Posterior cingulate gyrus (tissue), 11 donors: ENCODE results near the gene RNLS.
A peak's percentile ranks its signal among the peaks of the same experiment; 100 is the strongest.
"Not testable (repeated sequence)": the region's sequence is repeated elsewhere in the genome, so short reads cannot be mapped to it uniquely, and the experiment has no call there.

Experiments used
- DNase-seq, 10 donors: peaks; one replicate each; pipeline versions ENCODE4 v3.0.0 to v3.0.0-alpha.2; 2020 to 2021; ENCODE audit warnings: mixed read lengths in 3 of 10
- intact Hi-C: fragments of 100-400 bp; cut with DNase I; formaldehyde crosslinking; loops from one replicate; pipeline ENCODE4 v1.15.1; 2023

The RNLS gene

GRCh38 chr10:88370713-88371112 is 212.4 kb downstream of the RNLS start:
- DNase-seq: no peak
- intact Hi-C loops: no loop called here

- no peak for DNase-seq
These were observed 216.3 kb downstream of the RNLS start for GRCh38 chr10:88366772-88367171.

DNA sequence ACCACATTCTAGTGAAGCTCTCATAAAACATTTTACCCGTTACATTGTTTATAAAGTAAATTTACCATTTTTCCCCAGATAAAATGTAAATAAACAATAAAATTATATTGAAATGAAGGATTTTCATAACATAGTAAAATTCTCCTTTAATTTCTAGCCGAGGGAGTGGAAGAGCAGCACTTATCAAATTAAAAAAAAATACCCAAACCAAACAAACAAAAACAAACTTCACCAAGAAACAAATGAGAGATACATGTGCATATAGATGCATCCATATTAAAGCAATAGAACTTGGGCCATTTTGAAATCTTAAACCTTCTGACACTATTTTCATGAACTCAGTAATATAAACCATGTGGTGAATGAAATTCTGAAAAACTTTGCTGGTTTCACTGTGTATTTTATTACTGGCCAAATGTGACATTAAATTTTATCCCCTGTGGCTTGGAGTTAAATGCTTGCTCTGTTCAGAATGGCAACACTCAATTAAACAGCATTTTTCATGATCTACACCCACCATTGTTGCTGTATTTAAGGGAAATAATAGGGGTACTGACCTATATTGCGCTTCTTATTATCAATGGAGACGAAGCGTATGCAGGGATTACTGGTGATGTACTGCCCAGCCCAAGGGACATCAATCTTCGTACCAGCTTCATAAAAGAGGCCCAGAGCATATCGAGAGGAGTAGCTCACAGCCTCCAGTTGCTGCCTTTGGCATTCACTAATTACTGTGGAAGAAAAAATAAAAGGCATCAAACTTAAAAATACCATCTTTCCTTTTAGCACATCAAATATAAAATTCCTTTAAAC is 220.9 kb downstream of the RNLS start:
- intact Hi-C loops: no loop called here
- no peak for DNase-seq

More at GRCh38 chr10:88366772-88367171, 216.3 kb downstream of the RNLS start:
- intact Hi-C loops: no loop called here

DNA sequence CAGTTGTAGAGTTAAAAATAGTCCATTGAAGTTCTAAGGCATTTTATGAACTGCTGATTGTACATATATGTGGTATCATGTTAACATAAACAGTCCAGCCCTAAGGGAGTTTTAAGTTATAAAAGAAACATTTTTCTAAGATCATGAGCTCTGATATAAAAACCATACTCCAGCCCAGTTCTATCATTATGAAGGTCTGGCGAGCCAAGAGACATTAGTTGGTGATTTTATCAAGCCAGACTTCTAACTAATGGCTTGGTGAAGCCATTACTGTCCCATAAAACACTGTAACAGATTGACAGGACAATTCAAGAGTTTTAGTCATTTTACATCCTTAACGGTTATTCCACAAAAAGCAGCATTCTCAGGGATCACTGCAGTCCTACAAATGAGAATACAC is 221.6 kb downstream of the RNLS start:
- no peak for DNase-seq
- intact Hi-C loops: no loop called here

DNA sequence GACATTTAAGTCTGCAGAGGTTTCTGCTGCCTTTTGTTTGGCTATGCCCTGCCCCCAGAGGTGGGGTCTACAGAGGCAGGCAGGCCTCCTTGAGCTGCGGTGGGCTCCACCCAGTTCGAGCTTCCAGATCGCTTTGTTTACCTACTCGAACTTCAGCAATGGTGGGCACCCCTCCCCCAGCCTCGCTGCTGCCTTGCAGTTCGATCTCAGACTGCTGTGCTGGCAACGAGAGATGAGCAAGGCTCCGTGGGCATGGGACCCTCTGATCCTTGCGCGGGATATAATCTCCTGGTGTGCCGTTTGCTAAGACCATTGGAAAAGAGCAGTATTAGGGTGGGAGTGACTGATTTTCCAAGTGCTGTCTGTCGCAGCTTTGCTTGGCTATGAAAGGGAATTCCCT is 227.4 kb downstream of the RNLS start:
- DNase-seq: peak in 1 of 10 donors; percentile 65
- intact Hi-C loops: not testable (repeated sequence)

DNA sequence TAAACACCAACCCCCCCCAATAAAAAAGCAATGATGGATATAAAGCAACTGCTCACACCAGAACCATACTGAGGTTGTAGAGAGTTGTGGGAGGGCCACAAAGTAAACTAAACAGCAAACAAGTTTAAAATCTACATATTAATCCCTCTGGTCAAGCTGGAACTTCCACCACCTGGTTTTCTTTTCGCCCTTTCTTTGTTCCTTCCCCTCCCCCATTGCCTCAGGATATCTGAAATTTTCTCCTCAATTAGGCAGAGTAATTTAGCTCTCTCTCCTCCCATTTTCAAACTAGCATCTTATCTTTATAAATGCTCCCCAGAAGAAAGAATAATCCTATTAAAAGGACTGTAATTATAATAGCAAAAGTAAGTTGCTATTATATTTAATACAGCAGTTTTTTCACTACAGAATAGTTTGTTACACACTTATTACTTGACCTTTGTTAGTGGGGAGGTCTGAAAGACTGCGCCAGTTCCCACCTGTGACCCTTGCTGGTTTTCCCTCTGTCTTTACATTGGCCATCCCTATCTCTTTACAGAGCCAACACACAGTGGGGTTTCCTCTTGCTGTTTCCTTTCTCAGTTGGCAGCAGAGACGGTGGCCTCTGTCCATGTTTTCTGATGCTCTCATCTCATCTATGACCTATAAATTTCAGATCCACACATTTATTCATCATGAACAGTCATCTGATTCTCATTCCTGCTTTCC is 235.4 kb downstream of the RNLS start:
- DNase-seq: no peak
- intact Hi-C loops: no loop called here

DNA sequence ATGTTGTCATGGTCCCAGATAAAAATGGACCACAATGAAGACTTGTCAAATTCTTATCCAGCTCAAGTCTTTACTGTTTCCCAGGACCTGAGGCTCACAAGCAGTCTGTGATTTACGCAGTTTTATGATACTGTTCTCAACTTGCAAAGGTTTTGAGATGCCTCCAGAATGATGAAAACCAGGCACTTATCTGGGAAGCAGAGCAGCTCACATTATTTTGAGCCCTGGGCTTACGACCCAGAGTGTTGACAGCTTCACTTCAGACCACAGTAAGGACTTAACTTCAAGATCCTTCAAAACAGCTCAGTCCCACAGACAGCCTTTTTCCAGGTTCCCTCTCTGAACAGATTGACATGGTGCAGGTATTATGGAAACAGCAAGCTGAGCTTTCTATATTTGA is 236.1 kb downstream of the RNLS start:
- intact Hi-C loops: no loop called here
- no peak for DNase-seq

DNA sequence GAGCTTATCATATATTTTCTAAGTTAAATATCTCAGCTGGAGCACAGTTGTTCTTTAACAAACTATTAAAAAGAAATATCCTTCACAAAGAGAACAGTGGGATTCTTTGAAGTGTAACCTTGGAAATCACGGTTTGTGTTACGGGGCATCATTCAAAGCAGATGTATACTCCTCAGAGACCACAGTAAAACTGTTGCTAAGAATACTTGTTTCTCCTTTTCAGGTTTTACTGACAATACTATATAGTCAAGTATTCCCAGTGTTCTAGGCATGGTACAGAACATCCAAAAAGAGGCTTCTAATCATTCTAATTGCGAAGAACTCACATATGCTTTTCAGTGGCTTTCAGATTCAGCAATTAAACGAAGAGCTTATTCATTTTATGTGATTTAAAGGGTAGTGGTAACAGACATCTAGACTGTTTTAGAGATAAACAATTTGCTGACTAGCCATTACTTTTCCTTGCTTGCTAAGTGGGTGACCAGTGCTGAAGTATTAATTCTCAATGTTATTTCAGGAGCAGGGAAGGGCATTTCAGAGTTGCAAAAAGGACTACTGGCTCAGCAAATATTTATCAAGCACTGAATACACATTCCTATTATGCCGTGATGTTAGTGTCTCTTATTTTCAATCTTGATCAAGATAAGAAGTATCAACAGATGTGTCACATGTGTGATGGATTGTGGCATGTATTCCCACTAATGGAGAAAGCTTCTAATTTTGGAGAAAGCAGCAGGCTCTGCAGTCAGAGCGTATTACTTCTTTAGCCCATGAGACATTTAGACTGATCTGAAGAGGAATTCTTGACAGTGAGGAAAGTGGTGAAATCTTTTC is 236.8 kb downstream of the RNLS start:
- DNase-seq: no peak
- intact Hi-C loops: no loop called here

DNA sequence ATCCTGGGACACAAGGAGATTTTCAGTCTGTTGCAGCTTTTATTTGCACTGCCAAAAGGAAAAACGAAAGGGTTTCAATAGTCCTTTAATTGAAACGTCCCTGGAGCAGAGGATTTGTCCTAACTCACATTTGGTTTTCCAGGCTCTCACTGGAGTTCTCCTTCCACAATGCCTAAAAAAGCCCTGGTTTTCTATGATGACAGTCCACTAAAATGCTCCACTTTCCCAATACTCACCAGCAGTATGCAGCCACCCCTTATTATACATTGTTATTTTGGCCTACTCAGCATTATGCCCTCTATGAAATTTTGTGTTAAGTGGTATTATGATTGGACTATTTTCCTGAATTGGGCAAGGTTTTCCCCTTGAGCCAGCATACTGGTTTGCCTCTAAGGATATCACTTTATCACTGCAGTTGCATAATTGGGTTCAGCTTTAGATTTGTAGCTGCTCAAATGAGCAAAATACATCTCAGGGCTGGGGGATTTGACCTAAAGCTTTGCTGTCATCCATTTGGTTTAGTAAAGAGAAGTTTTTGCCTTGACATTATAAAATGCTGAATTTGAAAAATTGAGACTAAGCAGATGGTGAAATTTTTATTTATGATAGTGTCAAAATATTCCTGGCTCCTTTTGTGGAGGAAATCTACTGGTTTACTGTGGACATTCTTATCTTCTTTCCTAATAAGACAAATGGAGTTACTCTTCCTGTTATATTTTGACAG is 239.2 kb downstream of the RNLS start:
- DNase-seq: no peak
- intact Hi-C loops: no loop called here

- intact Hi-C loops: no loop called here
- no peak for DNase-seq
These were observed 240.3 kb downstream of the RNLS start for GRCh38 chr10:88342733-88343310.

DNA sequence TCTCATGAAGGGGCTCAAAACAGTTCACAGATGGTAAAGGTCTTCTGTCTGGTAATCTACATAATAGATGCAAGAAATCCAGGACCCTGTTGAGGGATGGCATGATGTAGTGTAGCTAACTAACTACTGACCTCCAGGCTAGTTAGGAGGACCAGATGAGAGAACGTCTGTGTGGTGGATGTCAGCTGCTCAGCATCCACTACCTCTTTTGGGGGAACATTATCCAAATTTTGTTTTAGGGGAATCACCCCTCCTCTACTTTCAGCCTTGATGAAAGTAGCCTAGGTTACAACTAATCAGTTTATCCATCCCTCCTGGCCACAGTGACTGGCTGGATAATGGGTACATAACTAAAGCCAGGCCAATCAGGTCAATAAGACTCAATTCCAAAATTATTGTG is 246.0 kb downstream of the RNLS start:
- intact Hi-C loops: no loop called here
- no peak for DNase-seq

- DNase-seq: no peak
- intact Hi-C loops: no loop called here
These were observed 246.8 kb downstream of the RNLS start for GRCh38 chr10:88336334-88336733.

DNA sequence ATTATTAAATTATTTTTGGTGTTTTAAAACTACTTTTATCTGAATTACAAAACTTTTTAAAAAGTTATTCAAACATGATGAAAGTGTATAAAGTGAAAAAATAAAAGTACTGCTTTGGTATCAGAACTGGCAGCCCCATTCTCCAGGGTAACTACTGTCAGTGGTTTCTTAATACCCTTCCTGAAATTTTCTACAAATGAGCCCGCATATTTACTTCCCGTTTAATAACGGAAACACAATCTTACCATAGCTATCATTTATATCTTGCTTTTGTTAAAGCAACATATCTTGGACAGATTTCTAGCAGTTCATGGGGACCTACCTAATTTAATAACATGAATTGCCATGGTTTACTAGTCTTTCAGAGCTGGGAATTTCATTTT is 249.9 kb downstream of the RNLS start:
- intact Hi-C loops: no loop called here
- DNase-seq: no peak

DNA sequence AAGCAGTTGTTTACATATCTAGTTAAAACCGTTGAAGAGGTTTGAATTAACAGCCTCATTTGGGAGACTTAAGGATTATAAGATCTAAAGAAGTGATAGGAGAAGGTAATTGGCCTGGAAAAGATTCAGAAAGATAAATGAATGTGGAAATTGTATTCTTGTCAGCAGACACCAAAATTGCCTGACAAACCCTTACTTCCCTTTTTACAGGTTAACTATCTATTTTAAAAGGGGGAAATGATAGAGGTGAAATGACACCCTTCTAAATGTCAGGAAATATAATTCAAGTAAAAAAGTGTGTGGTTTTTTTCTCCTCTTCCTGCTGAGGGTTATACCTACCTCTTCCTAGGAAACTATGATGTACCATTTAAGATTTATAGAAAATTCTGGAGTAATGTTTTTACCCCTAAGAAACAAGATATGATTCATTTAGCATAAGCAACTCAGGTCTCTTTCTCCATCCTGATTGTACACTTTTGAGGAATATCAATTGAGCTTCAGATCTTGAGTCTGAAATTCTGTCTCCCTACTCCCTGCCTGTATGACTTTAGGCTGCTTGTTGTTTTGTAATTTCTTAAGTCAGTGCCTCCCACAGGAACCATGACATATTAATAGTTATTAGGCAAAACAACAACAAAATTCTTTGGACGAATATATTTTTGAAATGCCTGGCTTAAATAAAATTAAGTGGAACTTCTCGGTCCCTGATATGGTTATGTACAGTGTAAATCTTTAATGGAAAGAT is 250.4 kb downstream of the RNLS start:
- DNase-seq: no peak
- intact Hi-C loops: no loop called here

DNA sequence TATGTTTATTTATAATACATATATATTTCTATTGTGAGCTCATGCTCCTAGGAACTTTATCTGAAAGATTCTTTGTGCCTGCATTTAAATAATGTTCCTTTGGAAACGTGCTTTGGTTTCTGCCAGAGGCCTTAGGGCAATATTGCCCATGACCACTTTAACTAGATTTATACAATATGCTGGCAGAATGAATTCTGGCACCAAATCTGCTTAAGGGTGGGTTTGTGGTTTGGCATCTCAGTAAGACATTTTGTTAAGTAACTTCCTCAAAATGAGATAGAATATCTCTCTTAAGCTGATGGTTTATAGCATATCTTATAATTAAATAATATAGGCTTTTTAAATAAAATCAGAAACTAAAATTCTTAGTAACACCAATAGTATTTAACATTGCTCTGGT is 252.9 kb downstream of the RNLS start:
- no peak for DNase-seq
- intact Hi-C loops: no loop called here

GRCh38 chr10:88322324-88323063 is 260.6 kb downstream of the RNLS start:
- DNase-seq: no peak
- intact Hi-C loops: no loop called here

- no peak for DNase-seq
- intact Hi-C loops: no loop called here
These were observed 263.1 kb downstream of the RNLS start for GRCh38 chr10:88319960-88320517.

- no peak for DNase-seq
- intact Hi-C loops: no loop called here
These were observed 264.3 kb downstream of the RNLS start for GRCh38 chr10:88318803-88319202.

- intact Hi-C loops: no loop called here
- DNase-seq: no peak
These were observed 266.0 kb downstream of the RNLS start for GRCh38 chr10:88317099-88317498.
